B cell (primary cell): Measurements from ENCODE around the gene SLC25A25. TPM values are rescaled to one million over a fixed set of nuclear protein-coding genes. Genes with fewer than 3 reads are reported as not detected.

Experiments
- ATAC-seq: fragments of 200-7000 bp; cut with Tn5 transposase; one replicate; pipeline ENCODE4 v1.10.0; 2021; ENCODE audit warnings: low read depth, mild to moderate bottlenecking, moderate number of reproducible peaks, moderate library complexity
- CTCF ChIA-PET: fragments of 350-600 bp; sonication (Branson Sonifier 250); formaldehyde crosslinking; loops from one replicate; lab custom pipeline; 2021; ENCODE audit warnings: antibody characterized with exemption, inconsistent platforms; lab: Charles Lee
- POLR2A ChIA-PET: fragments of 350-600 bp; sonication (Branson Sonifier 250); formaldehyde crosslinking; loops from one replicate; lab custom pipeline; 2021; ENCODE audit warnings: antibody characterized with exemption; lab: Charles Lee
- DNase-seq: peaks from one replicate; pipeline ENCODE4 v3.0.0; 2013
- H2AFZ ChIP-seq: 2 replicates; pipeline ENCODE4 v1.6.1; 2012; ENCODE audit warnings: mild to moderate bottlenecking, low read depth, low read length; ENCODE audit not compliant: insufficient read depth, poor library complexity, severe bottlenecking
- H3K27ac ChIP-seq, 2 donors: 1 replicate in 1 of 2; 2 replicates in 1 of 2; pipeline ENCODE4 v1.5.1; 2012 to 2013; ENCODE audit warnings: low read length in 2 of 2, mild to moderate bottlenecking in 2 of 2, moderate library complexity in 1 of 2
- H3K27me3 ChIP-seq, 4 experiments: fragments of 200-600 bp in 1 of 4; sonication (generic) in 1 of 4; replicated peaks in 1 of 4; 1 replicate in 2 of 4; 2 replicates in 2 of 4; pipeline versions ENCODE4 v1.6.1 to v1.7.0; 2013 to 2016; ENCODE audit warnings: low read length in 3 of 4, mild to moderate bottlenecking in 2 of 4, mixed read lengths in 1 of 4, moderate library complexity in 1 of 4; ENCODE audit not compliant: insufficient read depth in 4 of 4, control insufficient read depth in 3 of 4; ENCODE audit errors: control extremely low read depth in 1 of 4
- H3K36me3 ChIP-seq, 2 experiments: replicated peaks in 1 of 2; 1 replicate in 1 of 2; 2 replicates in 1 of 2; pipeline versions ENCODE4 v1.6.1 to v1.7.1; 2013; ENCODE audit warnings: low read length in 1 of 2; ENCODE audit not compliant: insufficient read depth in 2 of 2, control insufficient read depth in 1 of 2; ENCODE audit errors: control extremely low read depth in 1 of 2, extremely low read depth in 1 of 2
- H3K4me1 ChIP-seq, 2 donors: fragments of 200-600 bp in 1 of 2; sonication (generic) in 1 of 2; 1 replicate in 1 of 2; 2 replicates in 1 of 2; pipeline versions ENCODE4 v1.5.1 to v1.6.1; 2013 to 2017; ENCODE audit warnings: low read length in 2 of 2; ENCODE audit not compliant: control insufficient read depth in 2 of 2, insufficient read depth in 2 of 2
- H3K4me2 ChIP-seq: replicated peaks from 2 replicates; pipeline ENCODE3; 2012; ENCODE audit warnings: mild to moderate bottlenecking, low read depth, low read length; ENCODE audit not compliant: poor library complexity, severe bottlenecking
- H3K4me3 ChIP-seq, 5 experiments: fragments of 200-600 bp in 1 of 5; sonication (generic) in 1 of 5; 1 replicate in 3 of 5; 2 replicates in 2 of 5; pipeline versions ENCODE4 v1.5.1 to v1.7.0; 2011 to 2016; ENCODE audit warnings: low read length in 4 of 5, mild to moderate bottlenecking in 4 of 5, low read depth in 2 of 5, control low read depth in 1 of 5, moderate library complexity in 1 of 5; ENCODE audit not compliant: insufficient read depth in 1 of 5; ENCODE audit errors: control extremely low read depth in 1 of 5, extremely low read depth in 1 of 5
- H3K79me2 ChIP-seq: fragments of 200-600 bp; sonication (generic); one replicate; pipeline ENCODE4 v1.6.0; 2016; ENCODE audit warnings: low read length; ENCODE audit not compliant: control insufficient read depth, insufficient read depth
- H3K9ac ChIP-seq: fragments of 200-600 bp; sonication (generic); 2 replicates; pipeline ENCODE4 v1.6.1; 2017; ENCODE audit warnings: mild to moderate bottlenecking, low read length, moderate library complexity
- H3K9me3 ChIP-seq, 3 donors: one replicate each; pipeline versions ENCODE4 v1.6.1 to v1.7.1; 2013; ENCODE audit warnings: low read length in 2 of 3; ENCODE audit not compliant: control insufficient read depth in 2 of 3, insufficient read depth in 1 of 3; ENCODE audit errors: control extremely low read depth in 1 of 3
- H4K20me1 ChIP-seq: 2 replicates; pipeline ENCODE4 v1.6.0; 2012; ENCODE audit warnings: mild to moderate bottlenecking, low read length; ENCODE audit not compliant: insufficient read depth, control insufficient read depth, poor library complexity, severe bottlenecking
- H3K27ac Mint-ChIP-seq: one replicate; pipeline ENCODE4 v1.8.0; 2021; ENCODE audit warnings: mixed read lengths
- H3K27me3 Mint-ChIP-seq: one replicate; pipeline ENCODE4 v1.8.0; 2021; ENCODE audit warnings: mixed read lengths
- H3K4me1 Mint-ChIP-seq: one replicate; pipeline ENCODE4 v1.8.0; 2021; ENCODE audit warnings: mixed read lengths
- H3K4me3 Mint-ChIP-seq: one replicate; pipeline ENCODE4 v1.8.0; 2021; ENCODE audit warnings: mixed read lengths
- H3K9me3 Mint-ChIP-seq: one replicate; pipeline ENCODE4 v1.8.0; 2022; ENCODE audit warnings: mixed read lengths; ENCODE audit not compliant: insufficient read depth
- CTCF ChIP-seq: fragments of 200-600 bp; IDR thresholded peaks from one replicate; pipeline ENCODE4 v1.8.0; 2022; ENCODE audit warnings: antibody characterized with exemption, mild to moderate bottlenecking
- EZH2 ChIP-seq: IDR thresholded peaks from 2 replicates; pipeline ENCODE4 v1.6.1; 2012; ENCODE audit warnings: borderline replicate concordance, low read depth, mild to moderate bottlenecking, moderate library complexity, low read length; ENCODE audit not compliant: insufficient read depth, poor library complexity, severe bottlenecking
- WGBS: methylation state at CpG from one replicate; pipeline ENCODE4 v1.1.5; 2013; ENCODE audit warnings: missing lambda C conversion rate; ENCODE audit not compliant: insufficient coverage; 5-methylcytosine and 5-hydroxymethylcytosine counted together
- intact Hi-C: fragments of 100-400 bp; cut with micrococcal nuclease; formaldehyde crosslinking; loops from one replicate; pipeline ENCODE4 v1.10.0; 2022
- polyA plus RNA-seq: library from polyadenylated mRNA; depleted of rRNA; stranded (reverse); fragments of >200 nt; gene quantifications from 2 replicates; pipeline ENCODE4 v1.2.3, GENCODE V29; 2012
- total RNA-seq, 2 donors: library from RNA; stranded (reverse); fragments of 120-200 nt in 1 of 2; gene quantifications; 1 replicate in 1 of 2; 2 replicates in 1 of 2; pipeline versions ENCODE4 v1.2.3 to v1.2.4, GENCODE V29; 2013 to 2022

Gene SLC25A25
- total and polyA plus RNA-seq, 2 donors (not counting 1 experiment from before 2014, with no cell fraction given) = 12.1 to 18.6 TPM

- H3K79me2 ChIP-seq = no peaks in the 10 kb centered on the region
- peaks cover 7% of the 10 kb centered on the region for H3K27me3 Mint-ChIP-seq
- intact Hi-C loops = no loop called here
- H3K27me3 ChIP-seq = no peaks in the 10 kb centered on the region
- no peak for ATAC-seq
- CTCF ChIA-PET = no interaction called here
- no peak overlapping the region for H3K4me3 ChIP-seq
- no peak overlapping the region for H3K27ac Mint-ChIP-seq
- DNase-seq = no peak
- no peaks in the 10 kb centered on the region for H3K9me3 ChIP-seq
- WGBS = 100% methylated on average over 4 of the region's 5 CpGs
- H3K9me3 Mint-ChIP-seq = no peaks in the 10 kb centered on the region
- no peak overlapping the region for H3K9ac ChIP-seq
- no peak overlapping the region for H3K4me2 ChIP-seq
- H2AFZ ChIP-seq = no peak overlapping the region
- no peaks in the 10 kb centered on the region for H3K4me1 ChIP-seq
- POLR2A ChIA-PET = no interaction called here
- TF ChIP-seq EZH2 = no peak
- TF ChIP-seq CTCF = no peak
- H4K20me1 ChIP-seq = no peaks in the 10 kb centered on the region
- no peak overlapping the region for H3K4me3 Mint-ChIP-seq
- H3K4me1 Mint-ChIP-seq = no peaks in the 10 kb centered on the region
- no peak overlapping the region for H3K27ac ChIP-seq
- H3K36me3 ChIP-seq = no peaks in the 10 kb centered on the region
Measured at GRCh38 chr9:128148509-128149000, 80.5 kb downstream of the SLC25A25 start.

GRCh38 chr9:128149001-128149701, 81.1 kb downstream of the SLC25A25 start, which contains the start of gene LCN2:
LCN2 (plus strand) TSS chr9:128149453; CDS start chr9:128149526, 73 bp downstream.
- intact Hi-C loops = no loop called here
- POLR2A ChIA-PET = no interaction called here
- Mint-ChIP-seq H3K9me3 (no peaks in the 10 kb centered on the region), H3K27me3 (peaks cover 7% of the 10 kb centered on the region), H3K4me3 (no peak within 1 kb of the TSS), H3K27ac (no peak within 1 kb of the TSS), H3K4me1 (no peaks in the 10 kb centered on the region)
- no peaks in the 10 kb centered on the region for H3K79me2 ChIP-seq
- no peaks in the 10 kb centered on the region for H4K20me1 ChIP-seq
- WGBS = 91% methylated on average over 8 of the region's 9 CpGs
- no peaks in the 10 kb centered on the region for H3K9me3 ChIP-seq
- H3K9ac ChIP-seq = no peak within 1 kb of the TSS
- ATAC-seq (no peak), DNase-seq (no peak)
- no peaks in the 10 kb centered on the region for H3K4me1 ChIP-seq
- TF ChIP-seq EZH2 = no peak
- TF ChIP-seq CTCF = no peak
- H3K4me2 ChIP-seq = no peak within 1 kb of the TSS
- H3K36me3 ChIP-seq = no peaks in the 10 kb centered on the region
- no peak within 1 kb of the TSS for H3K27ac ChIP-seq
- H2AFZ ChIP-seq = no peak within 1 kb of the TSS
- H3K27me3 ChIP-seq = no peaks in the 10 kb centered on the region
- CTCF ChIA-PET = interaction anchor here (1.6 kb wide), 1 partner anchor 32 kb away, joined by 4 read pairs; no protein-coding TSS in a partner anchor
- no peak within 1 kb of the TSS for H3K4me3 ChIP-seq
